Thyroid gland (tissue), 4 donors: ENCODE data around the gene CZIB. TPM values are rescaled to one million over a fixed set of nuclear protein-coding genes. Genes with fewer than 3 reads are reported as not detected.

Experiments used
- DNase-seq, 2 donors: peaks; one replicate each; pipeline ENCODE4 v3.0.0-alpha.2; 2019
- H3K27ac ChIP-seq, 3 donors: fragments of 200-600 bp; sonication (generic); 1 replicate in 2 of 3; 2 replicates in 1 of 3; pipeline ENCODE4 v1.5.1; 2016 to 2019; ENCODE audit warnings: mild to moderate bottlenecking in 1 of 3, moderate library complexity in 1 of 3
- H3K27me3 ChIP-seq: fragments of 200-600 bp; sonication (generic); one replicate; pipeline ENCODE4 v1.5.1; 2019
- H3K36me3 ChIP-seq, 2 donors: fragments of 200-600 bp; sonication (generic); one replicate each; pipeline ENCODE4 v1.5.1; 2016 to 2019
- H3K4me1 ChIP-seq, 2 donors: fragments of 200-600 bp; sonication (generic); one replicate each; pipeline ENCODE4 v1.5.1; 2017 to 2019
- H3K4me3 ChIP-seq, 3 donors: fragments of 200-600 bp; sonication (generic); replicated peaks in 1 of 3; 1 replicate in 2 of 3; 2 replicates in 1 of 3; pipeline ENCODE4 v1.5.1; 2016; ENCODE audit warnings: mild to moderate bottlenecking in 1 of 3
- H3K9me3 ChIP-seq: fragments of 200-600 bp; sonication (generic); one replicate; pipeline ENCODE4 v1.5.1; 2017
- POLR2A ChIP-seq, 2 donors: fragments of 450-650 bp; IDR thresholded peaks; one replicate each; pipeline ENCODE4 v1.6.1; 2017; ENCODE audit warnings: antibody characterized with exemption in 2 of 2, mild to moderate bottlenecking in 2 of 2, moderate library complexity in 1 of 2
- WGBS, 2 donors: methylation state at CpG; one replicate each; pipeline ENCODE4 v1.1.5; 2017; 5-methylcytosine and 5-hydroxymethylcytosine counted together
- intact Hi-C: fragments of 100-400 bp; cut with DNase I; formaldehyde crosslinking; loops from one replicate; pipeline ENCODE4 v1.15.1; 2023
- total RNA-seq, 4 donors: library from RNA; depleted of rRNA; stranded (reverse); fragments of >200 nt; gene quantifications; one replicate each; pipeline ENCODE4 v1.2.3, GENCODE V29; 2016
- TF ChIP-seq, protein P1 (sequence below), 6 experiments: fragments of 200-600 bp in 3 of 6; fragments of 450-650 bp in 3 of 6; sonication (generic) in 3 of 6; IDR thresholded peaks; one replicate each; pipeline ENCODE4 v1.5.1; 2016 to 2019; ENCODE audit warnings: antibody characterized with exemption in 6 of 6, mild to moderate bottlenecking in 2 of 6, inconsistent platforms in 1 of 6, moderate library complexity in 1 of 6

CZIB gene
- total RNA-seq, 4 donors from 2014 or later, result 37.6 to 67.9 (median 56.7) TPM

GRCh38 chr1:53180226-53180625 lies 40.2 kb downstream of the CZIB start:
- no peak for DNase-seq
- TF ChIP-seq POLR2A (IDR thresholded peaks at IDR 0.05), result no peak
- TF ChIP-seq, protein P1, sequence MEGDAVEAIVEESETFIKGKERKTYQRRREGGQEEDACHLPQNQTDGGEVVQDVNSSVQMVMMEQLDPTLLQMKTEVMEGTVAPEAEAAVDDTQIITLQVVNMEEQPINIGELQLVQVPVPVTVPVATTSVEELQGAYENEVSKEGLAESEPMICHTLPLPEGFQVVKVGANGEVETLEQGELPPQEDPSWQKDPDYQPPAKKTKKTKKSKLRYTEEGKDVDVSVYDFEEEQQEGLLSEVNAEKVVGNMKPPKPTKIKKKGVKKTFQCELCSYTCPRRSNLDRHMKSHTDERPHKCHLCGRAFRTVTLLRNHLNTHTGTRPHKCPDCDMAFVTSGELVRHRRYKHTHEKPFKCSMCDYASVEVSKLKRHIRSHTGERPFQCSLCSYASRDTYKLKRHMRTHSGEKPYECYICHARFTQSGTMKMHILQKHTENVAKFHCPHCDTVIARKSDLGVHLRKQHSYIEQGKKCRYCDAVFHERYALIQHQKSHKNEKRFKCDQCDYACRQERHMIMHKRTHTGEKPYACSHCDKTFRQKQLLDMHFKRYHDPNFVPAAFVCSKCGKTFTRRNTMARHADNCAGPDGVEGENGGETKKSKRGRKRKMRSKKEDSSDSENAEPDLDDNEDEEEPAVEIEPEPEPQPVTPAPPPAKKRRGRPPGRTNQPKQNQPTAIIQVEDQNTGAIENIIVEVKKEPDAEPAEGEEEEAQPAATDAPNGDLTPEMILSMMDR (IDR thresholded peaks at IDR 0.05), result no peak
- intact Hi-C loops, result loop anchor here (10.0 kb wide), 1 partner anchor 255 kb away; the partner anchor contains the start of genes ECHDC2 and SCP2
- 82 to 91% methylated on average over 2 of the region's 2 CpGs for WGBS, 2 donors
- Histone ChIP-seq H3K4me1 (peaks cover 5 to 9% of the 10 kb centered on the region in 2 donors), H3K9me3 (no peaks in the 10 kb centered on the region), H3K36me3 (no peaks in the 10 kb centered on the region), H3K27ac (no peak overlapping the region), H3K27me3 (no peaks in the 10 kb centered on the region), H3K4me3 (no peak overlapping the region)

- WGBS, 2 donors, result 70 to 73% methylated on average over 10 of the region's 10 CpGs
- no peaks in the 10 kb centered on the region for H3K27me3 ChIP-seq
- no peak for DNase-seq
- H3K9me3 ChIP-seq, result no peaks in the 10 kb centered on the region
- no peak overlapping the region for H3K4me3 ChIP-seq
- no peak overlapping the region for H3K27ac ChIP-seq
- H3K4me1 ChIP-seq, result peaks cover 0 to 8% of the 10 kb centered on the region in 2 donors
- no peak for TF ChIP-seq POLR2A (IDR thresholded peaks at IDR 0.05)
- TF ChIP-seq, protein P1 (IDR thresholded peaks at IDR 0.05), result no peak
- H3K36me3 ChIP-seq, result no peaks in the 10 kb centered on the region
- intact Hi-C loops, result no loop called here
Measured at GRCh38 chr1:53176452-53177208, 43.8 kb downstream of the CZIB start.

GRCh38 chr1:53174971-53175913 lies 45.2 kb downstream of the CZIB start:
- Histone ChIP-seq H3K36me3 (no peaks in the 10 kb centered on the region), H3K9me3 (no peaks in the 10 kb centered on the region), H3K27me3 (no peaks in the 10 kb centered on the region), H3K4me3 (no peak overlapping the region), H3K4me1 (peaks cover 0 to 8% of the 10 kb centered on the region in 2 donors), H3K27ac (no peak overlapping the region)
- intact Hi-C loops, result no loop called here
- WGBS, 2 donors, result 69 to 77% methylated on average over 10 of the region's 10 CpGs
- DNase-seq, result no peak
- TF ChIP-seq POLR2A (IDR thresholded peaks at IDR 0.05), result no peak
- TF ChIP-seq, protein P1 (IDR thresholded peaks at IDR 0.05), result no peak

DNA sequence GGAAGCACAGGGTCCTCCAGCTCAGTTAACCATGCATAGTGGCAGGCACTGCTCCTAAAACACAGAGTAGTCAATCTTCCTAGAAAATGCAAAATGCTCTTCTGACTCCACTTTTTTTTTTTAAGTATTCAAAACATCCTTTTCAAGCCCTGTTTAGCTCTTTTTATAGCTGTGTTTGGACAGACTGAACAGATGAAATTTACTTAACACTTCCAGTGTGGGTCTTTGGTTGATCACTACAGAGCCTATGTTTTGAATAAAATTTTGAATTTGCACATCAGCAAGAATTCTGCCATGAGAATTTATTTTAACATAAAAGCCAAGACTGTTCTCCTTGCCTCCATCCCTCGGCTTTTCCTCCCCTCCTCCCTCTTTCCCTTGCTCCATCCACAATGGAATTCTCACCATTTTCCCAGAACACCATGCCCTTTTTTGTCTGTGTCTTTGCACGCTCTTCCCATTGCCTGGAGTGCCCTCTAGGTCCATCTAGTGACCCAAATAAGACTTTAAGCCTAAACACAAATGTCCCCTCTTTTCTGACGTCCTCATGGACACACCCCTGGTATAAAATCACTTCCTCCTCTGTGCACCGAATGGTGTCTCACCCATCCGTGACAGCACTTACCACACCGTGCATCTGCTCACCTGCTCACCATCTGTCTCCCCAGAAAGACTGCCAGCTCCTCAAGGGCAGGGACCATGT lies 47.9 kb downstream of the CZIB start:
- H3K27me3 ChIP-seq, result no peaks in the 10 kb centered on the region
- peaks cover 0 to 8% of the 10 kb centered on the region in 2 donors for H3K4me1 ChIP-seq
- no peaks in the 10 kb centered on the region for H3K36me3 ChIP-seq
- H3K4me3 ChIP-seq, result no peak overlapping the region
- no peak overlapping the region for H3K27ac ChIP-seq
- H3K9me3 ChIP-seq, result no peaks in the 10 kb centered on the region
- WGBS, 2 donors, result 25 to 26% methylated on average over 6 of the region's 6 CpGs
- intact Hi-C loops, result no loop called here
- TF ChIP-seq, protein P1 (IDR thresholded peaks at IDR 0.05), result no peak
- no peak for TF ChIP-seq POLR2A (IDR thresholded peaks at IDR 0.05)
- no peak for DNase-seq
